GM12873 (cell line): ENCODE measurements around the gene PEX7.

Experiments used
- TF ChIP-seq, protein P1 (sequence below): IDR thresholded peaks from 2 replicates; pipeline ENCODE4 v1.5.1; 2012; ENCODE audit warnings: low read depth, mild to moderate bottlenecking, moderate library complexity, low read length, control low read depth; ENCODE audit not compliant: insufficient read depth; ENCODE audit errors: missing control alignments

The PEX7 gene

DNA sequence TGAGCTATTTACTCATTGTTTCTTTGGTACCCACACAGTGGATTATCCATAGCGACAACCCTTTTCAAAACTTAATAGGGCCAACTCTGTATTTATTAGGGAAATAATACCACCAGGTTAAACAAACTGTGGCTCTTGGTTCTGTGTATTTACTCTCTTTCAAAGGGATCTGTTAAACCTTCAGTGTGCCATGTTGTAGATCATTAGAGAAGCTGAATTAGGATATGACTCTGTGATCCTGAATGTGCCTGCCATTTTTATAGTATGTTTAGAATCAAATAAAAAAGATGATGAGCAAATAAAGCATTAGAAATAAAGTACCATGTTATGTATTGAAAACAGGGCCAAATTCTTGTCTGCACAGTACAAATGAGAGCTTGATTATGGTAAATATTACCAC, 74.7 kb downstream of the PEX7 start:
- TF ChIP-seq, protein P1, sequence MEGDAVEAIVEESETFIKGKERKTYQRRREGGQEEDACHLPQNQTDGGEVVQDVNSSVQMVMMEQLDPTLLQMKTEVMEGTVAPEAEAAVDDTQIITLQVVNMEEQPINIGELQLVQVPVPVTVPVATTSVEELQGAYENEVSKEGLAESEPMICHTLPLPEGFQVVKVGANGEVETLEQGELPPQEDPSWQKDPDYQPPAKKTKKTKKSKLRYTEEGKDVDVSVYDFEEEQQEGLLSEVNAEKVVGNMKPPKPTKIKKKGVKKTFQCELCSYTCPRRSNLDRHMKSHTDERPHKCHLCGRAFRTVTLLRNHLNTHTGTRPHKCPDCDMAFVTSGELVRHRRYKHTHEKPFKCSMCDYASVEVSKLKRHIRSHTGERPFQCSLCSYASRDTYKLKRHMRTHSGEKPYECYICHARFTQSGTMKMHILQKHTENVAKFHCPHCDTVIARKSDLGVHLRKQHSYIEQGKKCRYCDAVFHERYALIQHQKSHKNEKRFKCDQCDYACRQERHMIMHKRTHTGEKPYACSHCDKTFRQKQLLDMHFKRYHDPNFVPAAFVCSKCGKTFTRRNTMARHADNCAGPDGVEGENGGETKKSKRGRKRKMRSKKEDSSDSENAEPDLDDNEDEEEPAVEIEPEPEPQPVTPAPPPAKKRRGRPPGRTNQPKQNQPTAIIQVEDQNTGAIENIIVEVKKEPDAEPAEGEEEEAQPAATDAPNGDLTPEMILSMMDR = no peak

- TF ChIP-seq, protein P1 = no peak
Measured at GRCh38 chr6:136901212-136901784, 78.9 kb downstream of the PEX7 start.

- TF ChIP-seq, protein P1 = no peak
Measured at GRCh38 chr6:136914947-136915346, 92.6 kb downstream of the PEX7 start.

DNA sequence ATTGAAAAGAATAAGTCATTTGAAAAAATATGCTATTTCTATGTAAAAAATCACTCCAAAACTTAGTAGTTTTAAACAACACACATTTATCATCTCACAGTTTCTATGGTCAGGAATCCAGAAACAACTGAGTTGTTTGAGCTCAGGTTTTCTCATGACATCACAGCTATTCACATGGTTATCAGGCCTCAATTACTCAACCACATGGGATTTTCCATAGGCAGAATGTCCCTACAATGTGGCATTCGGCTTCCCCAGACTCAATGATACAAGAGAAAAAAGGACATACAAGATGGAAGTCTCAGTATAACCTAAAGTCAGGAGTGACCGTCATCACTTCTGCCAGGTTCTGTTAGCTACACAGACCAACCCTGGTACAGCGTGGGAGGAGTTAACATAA, 96.3 kb downstream of the PEX7 start:
- TF ChIP-seq, protein P1 = no peak

DNA sequence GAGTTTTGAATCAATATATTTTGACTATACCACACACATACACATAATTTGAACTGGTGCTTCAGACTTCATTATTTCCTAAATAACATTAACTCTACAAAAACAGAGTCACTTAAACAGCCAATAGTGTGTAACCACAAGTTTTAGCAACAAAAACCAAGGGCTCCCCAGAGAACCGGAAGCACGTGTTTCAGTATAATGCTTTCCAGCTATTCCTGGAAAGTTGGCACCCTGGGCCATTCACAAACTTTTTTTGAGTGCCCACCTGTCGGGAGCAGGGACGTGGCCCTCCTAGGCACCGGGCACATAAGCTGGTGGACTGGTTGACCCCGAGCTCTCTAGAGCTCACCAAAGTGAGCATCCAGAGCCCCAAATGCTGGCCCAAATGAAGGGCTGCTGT, 97.8 kb downstream of the PEX7 start:
- TF ChIP-seq, protein P1 = no peak

- TF ChIP-seq, protein P1 = no peak
Measured at GRCh38 chr6:136920671-136921380, 98.4 kb downstream of the PEX7 start.

DNA sequence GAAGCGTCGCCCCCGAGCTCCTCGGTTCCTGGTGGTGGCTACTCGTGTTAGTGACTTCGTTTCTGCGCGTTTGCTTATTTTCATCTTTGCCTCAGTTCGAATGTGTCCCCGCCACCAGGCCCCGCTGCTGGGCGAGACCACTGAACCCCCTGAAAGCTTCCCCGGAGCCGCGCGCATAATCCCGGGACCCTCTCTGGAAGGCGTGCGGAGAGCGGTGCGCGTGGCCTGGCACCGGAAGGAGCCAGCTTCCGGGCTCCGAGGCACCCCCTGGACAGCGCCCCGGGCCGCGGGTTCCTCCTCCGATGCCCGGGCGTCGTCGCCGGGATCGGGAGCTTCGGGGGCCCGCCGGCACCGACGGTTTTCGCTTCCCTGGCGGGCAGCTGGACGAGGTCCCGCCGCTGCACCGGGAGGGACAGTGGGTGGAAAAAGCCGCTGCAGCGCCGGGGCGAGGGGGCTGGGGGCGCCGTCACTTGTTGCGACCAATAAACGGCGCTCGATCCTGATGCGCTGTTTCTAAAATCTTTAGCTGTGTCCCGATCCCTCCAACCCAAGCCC, 99.1 kb downstream of the PEX7 start:
- TF ChIP-seq, protein P1 = no peak
